ENCODE measurements around the gene KDSR.

- TF ChIP-seq CTCF (IDR thresholded peaks at IDR 0.05) = no peak
- TF ChIP-seq EZH2 (IDR thresholded peaks at IDR 0.05; ENCODE audit: borderline replicate concordance, insufficient read depth, low read depth, low read length, poor library complexity, severe bottlenecking) = no peak
Measured at GRCh38 chr18:63346480-63347183, 20.4 kb downstream of the KDSR start.

Measured in B cell (primary cell).